HEK293 (cell line): ENCODE data around the gene SERTAD1.

Experiments
- CTCF ChIP-seq: fragments of 450-650 bp; formaldehyde crosslinking; IDR thresholded peaks from 2 replicates; pipeline ENCODE4 v1.5.1; 2016; ENCODE audit warnings: missing biosample characterization, missing genetic modification characterization
- REST ChIP-seq: fragments of 450-650 bp; formaldehyde crosslinking; IDR thresholded peaks from 2 replicates; pipeline ENCODE4 v1.5.1; 2016; ENCODE audit warnings: missing biosample characterization, missing genetic modification characterization
- SETDB1 ChIP-seq: IDR thresholded peaks from one replicate; pipeline ENCODE4 v1.6.1; 2017; ENCODE audit warnings: mild to moderate bottlenecking, low read length, moderate library complexity, mixed read lengths; ENCODE audit not compliant: insufficient read length
- SP3 ChIP-seq: fragments of 450-650 bp; formaldehyde crosslinking; IDR thresholded peaks from 2 replicates; pipeline ENCODE4 v1.5.1; 2016; ENCODE audit warnings: missing biosample characterization, missing genetic modification characterization
- ZBTB21 ChIP-seq: fragments of 450-650 bp; formaldehyde crosslinking; IDR thresholded peaks from 2 replicates; pipeline ENCODE4 v1.5.1; 2017; ENCODE audit warnings: missing biosample characterization, missing genetic modification characterization
- ZBTB26 ChIP-seq: fragments of 450-650 bp; formaldehyde crosslinking; optimal IDR thresholded peaks from 2 replicates; pipeline ENCODE3; 2016; ENCODE audit warnings: missing biosample characterization, mild to moderate bottlenecking, missing genetic modification characterization
- ZNF146 ChIP-seq: fragments of 450-650 bp; formaldehyde crosslinking; IDR thresholded peaks from 2 replicates; pipeline ENCODE4 v1.5.1; 2016; ENCODE audit warnings: missing biosample characterization, missing genetic modification characterization
- ZNF449 ChIP-seq: fragments of 450-650 bp; formaldehyde crosslinking; IDR thresholded peaks from 2 replicates; pipeline ENCODE4 v1.5.1; 2017; ENCODE audit warnings: missing biosample characterization, mild to moderate bottlenecking, missing genetic modification characterization, moderate library complexity
- ZNF549 ChIP-seq: fragments of 450-650 bp; IDR thresholded peaks from 2 replicates; pipeline ENCODE4 v1.5.1; 2018; ENCODE audit warnings: missing biosample characterization, missing genetic modification characterization, mild to moderate bottlenecking, inconsistent platforms, moderate library complexity
- ZNF843 ChIP-seq: fragments of 450-650 bp; formaldehyde crosslinking; IDR thresholded peaks from 2 replicates; pipeline ENCODE4 v1.5.1; 2016; ENCODE audit warnings: missing biosample characterization, missing genetic modification characterization

- no peak; the same call in none of the 2 replicates for TF ChIP-seq CTCF (tag by site-specific recombination)
- no peak for TF ChIP-seq ZNF549
- peak; percentile 60 for TF ChIP-seq REST (tag by site-specific recombination)
- peak; percentile 97 for TF ChIP-seq ZBTB26
- TF ChIP-seq ZNF843 (tag by site-specific recombination), result peak; percentile 75
- TF ChIP-seq ZNF146, result no peak
- peak; percentile 30; the same call in 1 of the 2 replicates for TF ChIP-seq ZNF449 (tag by site-specific recombination)
- no peak for TF ChIP-seq SETDB1
- peak; percentile 55; the same call in 1 of the 2 replicates for TF ChIP-seq ZBTB21 (tag by site-specific recombination)
- TF ChIP-seq SP3, result peak; percentile 99
Observed at GRCh38 chr19:40443131-40443999, 17.6 kb upstream of the SERTAD1 start.
